HUDEP-2 (cell line): ENCODE measurements around the gene ZNF516.

Experiments
- DNase-seq, 76 experiments: peaks; one replicate each; lab custom pipeline; 2025; ENCODE audit not compliant: unreplicated experiment in 76 of 76; lab: John Stamatoyannopoulos, UW

Gene ZNF516

DNA sequence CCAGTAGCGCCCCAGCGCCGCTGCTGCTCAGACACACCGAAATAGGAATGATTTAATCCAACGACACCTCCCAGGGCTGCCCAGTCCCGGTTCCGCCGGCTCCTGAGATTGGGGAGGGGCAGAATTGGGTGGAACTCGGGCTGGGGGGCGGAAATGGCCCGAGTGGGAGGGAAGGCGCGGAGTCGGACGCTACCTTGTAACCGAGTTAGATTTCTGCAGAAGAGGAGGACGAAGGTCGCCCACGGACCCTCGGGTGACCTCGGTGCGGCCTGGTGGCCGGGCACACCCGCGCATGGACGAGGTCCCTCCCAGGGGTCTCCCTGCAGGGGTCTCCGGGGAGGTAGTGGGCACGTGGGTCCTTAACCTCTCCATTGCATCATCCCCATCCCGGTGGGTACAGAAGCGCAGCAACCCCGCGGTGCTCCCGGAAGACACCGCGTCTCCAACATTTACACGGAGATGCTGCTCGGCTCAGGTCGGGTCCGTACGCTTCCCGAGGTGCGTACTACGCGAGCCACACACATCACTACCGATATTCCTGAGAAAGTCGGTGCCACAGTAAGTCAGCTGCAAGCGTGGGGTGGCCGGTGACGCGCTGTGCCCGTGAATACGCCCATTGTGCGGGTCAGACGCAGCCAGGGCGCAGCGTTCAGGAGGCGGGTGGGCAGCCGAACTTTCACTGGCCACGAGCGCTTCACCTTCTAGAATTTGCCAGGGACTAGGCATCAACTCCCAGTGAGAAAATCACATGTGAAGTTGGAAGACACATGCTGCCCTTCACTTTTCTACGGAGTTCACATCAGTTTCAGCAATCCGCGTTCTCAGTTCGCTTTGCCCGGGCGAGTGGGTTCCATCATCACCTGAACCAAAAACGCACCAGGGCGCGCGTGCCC is 3.0 kb downstream of the ZNF516 start:
- DNase-seq, result peak in 7 of 76 experiments; percentile 11 to 56 (median 20)

DNA sequence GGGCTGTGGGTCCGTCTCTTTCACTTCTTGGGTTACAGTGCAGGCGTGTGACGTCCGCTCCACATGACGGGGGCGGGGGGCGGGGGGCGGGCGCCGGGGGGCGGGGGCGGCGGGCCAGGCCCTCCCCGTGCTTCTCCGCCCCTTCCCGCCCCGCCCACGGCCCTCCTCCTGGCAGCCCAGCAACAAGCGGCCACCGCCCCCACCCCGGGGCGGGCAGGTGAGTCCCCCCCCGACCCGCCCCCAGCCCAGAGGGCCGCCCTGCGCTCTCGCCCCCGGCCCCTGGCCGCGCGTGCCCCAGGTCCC is 3.6 kb downstream of the ZNF516 start:
- peak in 25 of 76 experiments; percentile 5 to 68 (median 38) for DNase-seq

DNA sequence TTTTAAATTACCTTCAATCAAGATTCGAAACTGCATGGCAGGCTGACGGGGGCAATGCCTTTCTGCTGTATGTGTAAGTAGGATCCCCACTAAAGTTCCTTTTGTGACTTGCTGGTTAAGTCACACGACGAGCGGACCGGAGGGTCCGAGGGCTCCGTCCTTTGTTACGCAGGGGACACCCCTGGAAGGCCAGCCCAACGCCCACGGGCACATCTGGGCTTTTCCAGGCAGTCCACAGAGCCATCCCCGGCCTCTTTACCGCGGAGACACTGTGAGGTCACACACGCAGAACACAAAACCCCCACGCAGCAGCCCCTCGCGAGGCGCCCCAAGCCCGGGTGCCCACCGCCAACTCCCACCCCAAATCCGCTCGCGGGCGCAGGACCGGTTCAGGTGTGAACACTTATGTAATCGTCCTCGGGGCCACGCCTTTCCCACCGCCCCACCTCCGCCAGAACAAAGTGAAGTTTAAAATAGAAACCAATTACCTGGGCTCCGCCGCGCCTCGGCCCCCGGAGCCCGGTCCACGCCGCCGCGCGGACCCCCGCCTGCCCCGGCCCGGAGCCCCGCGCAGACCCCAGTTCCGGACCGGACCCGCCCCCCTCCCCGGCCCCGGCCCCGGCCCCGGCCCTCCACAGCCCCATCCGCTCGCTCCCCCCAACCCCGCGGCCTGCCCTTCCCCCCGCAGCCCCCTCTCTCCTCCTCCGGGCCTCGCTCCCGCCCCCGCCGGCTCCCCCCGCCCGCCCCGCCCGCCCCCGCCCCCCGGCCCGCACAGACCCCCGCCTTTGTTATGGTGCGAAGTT is 4.2 kb downstream of the ZNF516 start:
- peak in 1 of 76 experiments; percentile 49 for DNase-seq

DNA sequence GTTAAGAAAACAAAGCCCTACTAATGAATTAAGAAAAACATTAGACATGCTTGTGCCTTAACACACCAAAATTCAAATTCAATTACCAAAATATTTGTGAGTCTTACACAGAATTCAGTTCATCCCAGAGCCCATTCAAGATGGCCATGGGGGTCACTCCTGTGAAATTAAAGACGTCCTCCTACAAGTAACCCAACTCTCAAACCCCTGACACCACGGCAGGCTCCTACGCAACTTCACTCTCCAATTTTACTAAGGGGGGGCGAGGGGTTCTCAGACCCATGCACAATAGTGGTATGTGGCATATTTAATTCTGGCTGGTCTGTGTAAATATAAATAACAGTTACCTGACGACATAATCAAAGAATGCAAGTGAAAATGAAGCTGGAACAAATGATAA is 5.0 kb downstream of the ZNF516 start:
- no peak for DNase-seq

DNA sequence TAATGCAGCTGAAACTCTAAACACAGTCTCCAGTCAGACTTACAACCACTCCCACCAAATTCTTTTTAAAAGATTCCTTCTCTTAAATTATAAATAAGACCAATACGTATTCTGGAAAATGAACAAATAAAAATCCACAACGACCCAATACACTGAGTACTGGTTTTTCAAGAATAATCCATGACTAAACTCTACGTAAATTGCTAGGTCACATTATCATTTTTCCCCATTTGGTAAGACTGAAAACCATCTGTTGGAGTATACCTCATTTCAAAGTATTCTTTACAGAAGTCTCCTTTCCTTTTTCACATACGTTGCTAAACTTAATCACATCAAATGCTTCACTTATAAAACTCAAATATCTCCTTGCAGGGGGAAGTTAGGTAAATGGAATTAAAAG is 6.0 kb downstream of the ZNF516 start:
- DNase-seq, result no peak

DNA sequence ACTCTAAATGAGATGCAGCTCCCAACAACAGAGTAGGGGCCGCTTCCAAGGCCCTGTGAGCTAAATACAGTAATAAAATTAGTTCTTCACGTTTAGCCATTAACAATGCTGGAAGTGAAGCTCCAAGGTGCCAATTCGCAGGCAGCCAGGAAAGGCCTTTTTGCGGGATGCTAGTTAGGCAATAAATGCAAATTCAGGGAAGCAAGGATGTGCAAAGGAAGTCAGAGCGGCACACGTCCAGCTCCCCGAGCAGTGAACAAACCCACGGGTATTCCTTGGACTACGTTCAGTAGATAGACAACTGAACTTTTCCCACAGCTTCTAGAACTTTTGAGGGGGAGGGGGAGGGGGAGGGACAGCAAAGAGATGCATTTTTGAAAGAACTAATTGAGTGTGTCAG is 6.9 kb downstream of the ZNF516 start:
- no peak for DNase-seq

DNA sequence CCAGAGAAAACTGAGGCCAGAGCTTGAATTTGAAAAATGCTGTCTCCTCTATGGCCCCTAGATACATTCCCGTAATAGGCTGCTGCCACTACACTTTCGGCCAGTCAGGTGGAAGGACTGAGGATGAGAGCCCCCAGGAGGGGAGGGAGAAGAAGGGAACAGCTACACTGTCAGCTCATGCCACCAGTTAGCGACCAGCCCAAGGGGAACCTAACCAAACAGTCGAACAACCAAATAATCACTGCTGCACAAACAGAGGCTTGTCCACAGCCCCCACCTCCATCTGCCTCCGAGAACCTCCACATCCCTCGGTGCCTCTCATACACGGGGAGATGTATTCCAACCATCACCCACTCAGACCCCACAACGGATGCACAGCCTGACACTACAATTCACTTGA is 7.3 kb downstream of the ZNF516 start:
- DNase-seq, result no peak

DNA sequence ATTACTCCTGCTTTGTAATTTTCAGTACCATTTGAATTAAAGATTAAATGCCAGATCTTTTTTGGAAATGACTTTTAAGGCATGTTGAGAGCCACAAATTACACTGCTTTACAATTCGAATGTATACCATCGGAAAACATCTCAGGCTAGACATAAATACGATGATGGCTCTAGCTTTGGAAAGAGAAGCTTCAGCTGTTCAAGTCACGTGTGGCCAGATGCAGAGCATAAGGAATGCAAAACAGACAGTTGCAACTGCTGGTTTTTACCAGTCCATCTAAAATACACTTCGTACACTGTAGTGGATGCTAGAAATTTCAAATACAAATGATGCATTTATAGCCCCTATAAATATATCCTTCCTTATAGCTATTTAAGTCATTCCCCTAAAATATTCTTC is 8.0 kb downstream of the ZNF516 start:
- no peak for DNase-seq

DNA sequence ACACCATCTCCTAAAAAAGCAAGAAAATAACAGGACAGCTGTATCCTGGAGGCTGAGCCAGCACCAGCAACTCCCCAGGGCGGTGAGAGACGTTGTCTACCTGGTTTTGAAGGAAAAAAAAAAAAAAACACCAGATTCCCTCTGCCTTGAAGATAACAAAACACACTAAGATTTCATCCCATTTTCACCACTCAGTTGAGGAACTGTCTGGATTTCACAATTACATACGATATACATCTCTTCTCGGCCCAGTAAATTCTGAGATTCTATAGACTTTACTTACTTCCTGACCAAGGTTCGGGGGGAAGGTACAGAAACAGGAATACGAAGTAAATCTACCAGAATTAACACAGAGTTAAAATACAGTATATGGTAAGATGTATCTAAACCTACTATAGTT is 8.5 kb downstream of the ZNF516 start:
- DNase-seq, result no peak

DNA sequence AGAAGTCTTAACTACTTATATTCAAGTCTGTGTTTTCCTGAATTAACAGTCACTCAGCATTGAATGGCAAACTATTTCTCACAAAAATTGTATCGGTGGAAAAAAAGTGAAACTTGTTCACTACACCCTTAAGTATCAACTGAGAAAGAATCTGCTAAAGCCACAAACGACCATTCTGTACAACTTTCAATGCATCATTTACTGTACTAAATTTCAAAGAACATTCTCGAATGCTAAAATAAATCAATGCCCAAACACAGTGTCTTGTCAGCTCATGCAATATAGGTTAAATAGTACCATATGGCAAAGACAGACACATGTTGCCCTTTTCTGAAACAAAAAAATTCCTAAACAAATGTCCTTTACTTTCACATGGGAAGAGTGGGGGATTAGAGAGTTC is 9.0 kb downstream of the ZNF516 start:
- DNase-seq, result no peak

DNA sequence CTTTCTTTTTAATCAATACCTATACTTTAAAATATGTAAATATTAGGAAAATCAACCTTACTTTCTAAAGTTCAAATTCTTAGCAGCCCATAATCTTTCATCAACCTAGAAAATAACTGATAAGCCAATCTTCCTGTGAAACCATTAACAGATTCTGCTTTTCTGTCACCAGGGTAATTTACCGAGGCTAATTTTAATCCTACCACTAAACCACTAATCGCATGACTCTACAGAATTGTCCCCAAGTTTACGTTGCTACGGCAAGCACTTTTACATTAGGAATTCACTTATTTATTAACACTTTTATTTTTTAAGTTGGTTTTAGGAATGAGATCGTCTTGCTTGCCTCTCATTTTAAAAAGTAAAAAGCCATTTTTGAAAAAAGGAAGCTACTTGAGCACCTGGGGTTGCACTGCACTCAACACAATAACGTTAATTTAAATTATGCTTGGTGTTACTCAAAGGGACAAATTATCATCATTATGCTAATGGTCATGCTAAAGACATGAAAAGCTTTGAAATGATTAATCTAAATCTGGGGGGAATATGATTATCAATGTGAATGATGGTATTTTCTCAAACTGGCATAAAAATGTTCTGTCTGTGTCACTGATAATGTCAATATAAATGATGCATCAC is 10.2 kb downstream of the ZNF516 start:
- no peak for DNase-seq

DNA sequence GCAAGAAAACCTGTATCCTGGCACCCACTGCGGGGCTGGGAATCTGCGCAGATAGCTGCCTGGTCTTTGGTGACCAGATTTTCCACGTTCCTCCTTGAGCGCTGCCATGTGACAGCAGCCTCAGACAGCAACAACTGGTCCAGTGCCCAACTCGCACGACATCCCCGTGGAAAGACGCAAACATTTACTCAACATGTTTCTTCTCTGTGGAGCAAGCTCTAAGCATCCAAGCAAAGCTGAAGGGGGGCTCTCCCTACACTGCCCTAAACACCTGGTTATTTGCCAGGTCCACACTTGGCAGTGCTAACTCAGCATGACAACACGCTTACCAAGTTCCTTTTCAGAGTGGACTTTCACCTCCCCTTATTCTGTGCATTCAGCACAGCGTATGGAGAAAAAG is 11.3 kb downstream of the ZNF516 start:
- no peak for DNase-seq

DNA sequence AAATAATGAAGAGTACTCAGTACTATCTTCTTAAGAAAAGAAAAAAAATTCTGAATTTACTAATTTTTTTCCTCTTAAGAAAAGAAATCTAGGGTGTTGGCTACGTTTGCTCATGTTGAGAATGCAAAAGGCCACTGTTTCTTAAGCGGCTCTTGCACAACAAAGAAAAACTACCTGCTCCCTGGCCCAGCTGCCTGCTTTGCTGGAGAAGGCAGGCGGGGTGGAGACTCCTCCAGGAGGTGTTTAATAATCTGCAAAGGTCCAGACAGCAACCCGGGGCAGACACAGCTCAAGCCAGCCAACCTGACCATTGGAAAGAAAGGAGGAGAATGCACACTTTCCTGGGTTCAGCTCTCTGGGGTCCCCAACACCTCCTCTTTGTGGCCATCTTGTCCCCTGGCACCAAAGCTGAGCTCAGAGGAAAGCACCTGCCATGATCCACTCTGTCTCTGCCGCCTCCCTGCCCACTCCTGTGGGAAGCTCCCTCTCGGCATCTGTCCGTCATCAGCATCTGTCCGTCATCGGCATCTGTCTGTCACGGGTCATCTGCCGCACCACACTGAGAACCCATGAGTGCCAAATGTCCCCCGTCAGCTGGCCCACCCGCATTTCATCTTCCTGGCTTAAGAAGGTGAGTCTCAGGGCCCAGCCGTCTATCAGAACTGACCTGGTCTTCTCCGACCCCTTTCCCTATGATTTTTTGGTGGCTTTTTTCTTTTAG is 11.9 kb downstream of the ZNF516 start:
- no peak for DNase-seq

DNA sequence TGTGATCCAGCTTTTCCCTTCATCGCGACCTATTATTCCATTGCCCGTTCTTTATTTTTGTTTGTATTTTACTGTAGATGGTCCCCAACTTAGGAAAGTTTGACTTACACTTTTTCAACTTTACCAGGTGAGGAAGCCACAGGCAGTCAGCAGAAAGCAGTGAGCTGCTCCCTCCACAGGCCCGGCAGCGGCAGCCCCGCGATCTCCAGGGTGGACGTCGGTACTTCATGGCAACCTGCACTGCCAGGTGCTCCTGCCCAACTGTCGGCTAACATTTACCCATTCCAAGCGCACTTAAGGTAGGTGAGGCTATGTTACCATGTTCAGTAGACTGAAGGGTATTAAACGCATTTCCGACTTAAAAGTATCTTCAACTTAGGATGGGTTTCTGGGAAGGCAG is 12.8 kb downstream of the ZNF516 start:
- no peak for DNase-seq

DNA sequence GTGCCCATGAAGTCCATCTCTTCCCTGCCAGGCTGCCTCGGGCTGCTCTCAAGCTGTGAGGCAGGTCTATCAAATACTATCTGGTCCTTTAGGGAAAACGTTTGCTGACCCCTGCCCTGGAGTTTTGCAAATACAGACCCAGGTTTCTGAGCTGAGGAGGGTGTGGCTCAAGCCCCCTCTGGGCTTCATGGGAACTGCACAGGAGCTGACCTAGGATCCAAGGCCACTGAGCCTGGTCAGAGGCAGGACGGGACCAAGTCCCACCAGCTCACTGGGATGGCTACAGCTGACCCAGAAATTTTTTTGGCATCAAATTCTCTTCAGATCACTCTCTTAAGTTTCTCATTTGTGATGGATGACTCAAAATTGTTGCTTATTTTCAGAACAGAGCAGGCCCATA is 14.1 kb downstream of the ZNF516 start:
- no peak for DNase-seq

DNA sequence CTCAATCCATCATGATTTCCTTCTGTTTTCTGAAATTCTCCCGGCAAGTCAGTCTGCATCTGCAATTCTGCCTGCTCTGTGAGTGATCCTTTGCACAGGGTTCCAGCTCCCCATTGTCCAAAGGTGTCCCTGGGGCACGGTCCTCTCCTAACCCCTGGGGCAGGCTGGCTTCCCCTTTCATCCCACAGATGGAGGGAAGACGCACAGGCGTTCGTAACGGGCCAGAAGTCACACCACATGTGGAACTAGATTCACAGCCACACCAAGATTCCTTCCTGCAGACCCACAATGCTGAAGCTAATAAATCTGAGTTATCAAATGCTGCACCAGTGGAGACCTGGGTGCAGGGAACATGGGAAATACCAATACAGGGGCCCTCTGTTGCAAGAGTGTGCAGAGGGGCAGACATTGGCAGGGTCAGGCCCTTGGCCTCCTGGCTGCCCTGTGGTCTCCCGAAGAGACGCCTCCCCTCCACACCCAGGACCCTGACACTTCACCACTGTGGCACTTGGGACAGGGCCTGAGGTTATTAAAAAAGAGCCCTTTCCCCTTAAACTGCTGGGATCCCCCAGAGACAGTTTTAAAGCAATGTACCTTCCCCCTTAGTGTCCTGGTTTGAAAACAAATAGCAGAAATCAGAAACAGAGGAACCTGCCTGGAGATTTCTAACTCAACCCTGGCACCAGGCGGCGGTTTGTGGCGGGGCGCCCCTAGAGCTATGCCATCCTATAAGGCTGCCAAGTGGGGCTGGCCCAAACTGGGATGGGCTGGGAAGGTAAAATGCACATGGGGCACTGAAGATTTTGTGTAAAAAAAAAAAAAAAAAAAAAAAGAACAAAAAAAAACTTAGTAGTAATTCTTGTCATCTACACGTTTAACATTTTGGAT is 15.4 kb downstream of the ZNF516 start:
- no peak for DNase-seq

DNA sequence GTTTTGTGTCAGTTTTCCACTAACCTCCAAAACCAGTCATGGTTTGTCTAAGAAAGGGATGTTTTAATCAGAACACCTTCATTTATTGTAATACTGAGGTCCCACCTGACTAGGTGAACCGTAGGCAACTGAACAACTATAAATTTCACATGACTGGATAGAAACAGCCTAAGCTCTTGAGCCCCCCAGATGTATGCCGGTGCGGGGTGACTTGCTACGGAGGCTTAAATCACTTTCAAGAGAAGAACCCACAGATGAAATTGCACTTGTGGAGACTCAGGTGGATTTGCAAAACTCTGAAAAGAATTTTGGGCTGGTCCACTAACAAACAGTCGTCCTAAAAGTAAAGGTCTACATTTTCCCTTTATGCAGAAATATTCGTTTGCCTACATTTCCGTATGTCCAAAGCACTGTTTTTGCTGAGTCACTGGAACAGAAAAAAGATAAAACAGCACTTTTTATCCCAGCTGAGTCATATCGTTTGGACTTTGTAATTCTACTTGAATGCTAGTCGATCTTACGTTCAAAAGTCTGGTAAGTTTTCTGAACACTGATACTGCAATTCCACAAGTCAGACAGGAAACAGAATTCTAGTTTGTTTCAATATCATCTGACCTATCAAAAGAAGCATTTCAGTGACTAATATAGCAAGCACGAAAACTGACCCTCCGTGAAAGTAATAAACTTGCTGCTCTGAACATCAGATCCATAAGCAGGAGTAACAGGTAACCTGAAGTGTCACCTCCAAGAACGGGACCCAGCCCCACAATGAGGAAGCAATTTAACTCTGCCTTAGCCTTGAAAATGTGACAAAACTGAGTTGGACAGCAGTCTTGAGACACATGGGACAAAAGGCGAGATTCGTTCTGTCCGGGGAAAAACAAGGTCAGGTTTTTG is 18.1 kb downstream of the ZNF516 start:
- DNase-seq, result peak in 20 of 76 experiments; percentile 7 to 65 (median 34)

DNA sequence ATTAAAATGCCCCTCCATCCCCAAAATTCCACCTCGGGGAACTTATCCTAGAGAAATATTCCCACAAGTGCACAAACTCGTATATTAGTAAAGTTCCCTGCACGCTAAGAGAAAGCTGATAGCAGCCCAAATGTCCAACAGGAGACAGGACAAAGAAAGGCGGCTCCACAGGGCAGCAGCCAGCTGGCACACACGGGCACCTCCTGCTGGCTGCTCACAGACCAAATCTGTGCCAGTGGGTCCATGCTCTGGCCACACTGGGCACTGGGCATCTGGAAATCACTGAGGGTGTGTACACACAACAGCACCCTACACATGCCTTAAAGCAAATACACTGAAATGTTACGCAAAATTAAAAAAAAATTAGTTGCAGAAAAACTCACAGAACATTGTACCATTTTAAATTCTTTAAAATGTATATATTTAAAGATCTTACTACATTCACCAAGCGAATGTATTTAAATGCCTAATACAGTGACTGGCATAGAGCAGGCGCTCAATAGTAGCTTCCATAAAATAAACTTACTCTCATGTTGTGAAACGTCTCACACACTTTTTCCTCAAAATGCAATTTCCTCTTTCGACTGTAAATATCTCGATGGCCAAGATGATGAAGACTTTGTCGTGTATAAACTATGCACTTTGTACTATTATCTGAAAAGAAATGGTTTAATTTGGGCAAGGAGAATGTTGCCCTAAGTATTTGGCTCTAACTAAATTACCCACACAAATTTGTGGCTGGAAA is 19.4 kb downstream of the ZNF516 start:
- no peak for DNase-seq
